ENCODE measurements around the gene S100A14. TPM values are rescaled to one million over a fixed set of nuclear protein-coding genes. Genes with fewer than 3 reads are reported as not detected.

Gene S100A14
- total and polyA plus RNA-seq, 9 of the 15 experiments (the other 6 are each of a cell fraction or from before 2014, with no cell fraction given), result 0.10 to 0.64 (median 0.24) TPM; not detected in 3

DNA sequence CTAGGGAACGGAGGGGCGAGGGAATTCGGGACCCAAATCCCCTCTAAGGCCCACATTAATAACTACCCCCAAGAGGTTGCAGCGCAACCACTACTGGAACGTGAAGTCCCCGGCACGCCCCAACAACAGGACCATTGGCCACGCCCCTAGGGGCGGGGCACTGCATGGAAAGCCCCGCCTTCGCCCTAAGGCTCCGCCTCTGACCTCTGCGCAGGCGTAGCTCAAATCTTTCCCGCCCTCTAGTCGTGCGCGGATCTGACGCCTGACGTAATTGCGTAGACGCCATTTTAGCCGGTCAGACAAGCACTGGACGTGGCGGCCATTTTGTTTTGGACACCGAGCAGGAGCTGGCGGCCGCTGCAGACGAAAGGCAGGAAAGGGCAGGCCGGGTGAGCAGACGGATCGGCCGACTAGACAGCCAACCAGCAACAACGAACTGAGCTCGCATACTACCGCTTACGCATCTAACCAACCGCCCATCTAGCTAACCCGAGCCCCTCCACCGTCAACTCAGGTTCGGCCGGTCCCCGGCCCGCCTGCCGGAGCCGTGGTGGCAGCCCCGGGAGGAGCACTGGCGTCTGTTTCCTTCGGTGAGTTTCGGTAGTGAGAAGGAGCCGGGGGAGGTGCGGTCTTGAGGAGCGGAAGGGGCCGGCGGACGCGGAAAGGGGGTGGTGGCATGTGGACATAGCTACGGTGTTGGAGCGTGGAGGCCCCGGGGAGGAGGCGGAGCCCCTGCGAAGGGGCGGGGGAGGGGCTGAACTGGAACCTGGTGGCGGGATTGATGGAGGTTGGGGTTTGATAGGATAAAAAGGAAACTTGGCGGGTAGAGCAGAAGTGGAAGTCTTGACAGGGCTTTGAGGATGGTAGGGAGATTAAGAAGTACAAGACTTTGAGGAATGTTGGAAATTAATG, 17.9 kb upstream of the S100A14 start, which contains the start of gene CHTOP (continued):
- TF ChIP-seq, protein P1, sequence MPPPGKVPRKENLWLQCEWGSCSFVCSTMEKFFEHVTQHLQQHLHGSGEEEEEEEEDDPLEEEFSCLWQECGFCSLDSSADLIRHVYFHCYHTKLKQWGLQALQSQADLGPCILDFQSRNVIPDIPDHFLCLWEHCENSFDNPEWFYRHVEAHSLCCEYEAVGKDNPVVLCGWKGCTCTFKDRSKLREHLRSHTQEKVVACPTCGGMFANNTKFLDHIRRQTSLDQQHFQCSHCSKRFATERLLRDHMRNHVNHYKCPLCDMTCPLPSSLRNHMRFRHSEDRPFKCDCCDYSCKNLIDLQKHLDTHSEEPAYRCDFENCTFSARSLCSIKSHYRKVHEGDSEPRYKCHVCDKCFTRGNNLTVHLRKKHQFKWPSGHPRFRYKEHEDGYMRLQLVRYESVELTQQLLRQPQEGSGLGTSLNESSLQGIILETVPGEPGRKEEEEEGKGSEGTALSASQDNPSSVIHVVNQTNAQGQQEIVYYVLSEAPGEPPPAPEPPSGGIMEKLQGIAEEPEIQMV (tag; conservative IDR thresholded peaks at IDR 0.05; ENCODE audit: low read depth), result peak; percentile 67
- TF ChIP-seq, protein P2, sequence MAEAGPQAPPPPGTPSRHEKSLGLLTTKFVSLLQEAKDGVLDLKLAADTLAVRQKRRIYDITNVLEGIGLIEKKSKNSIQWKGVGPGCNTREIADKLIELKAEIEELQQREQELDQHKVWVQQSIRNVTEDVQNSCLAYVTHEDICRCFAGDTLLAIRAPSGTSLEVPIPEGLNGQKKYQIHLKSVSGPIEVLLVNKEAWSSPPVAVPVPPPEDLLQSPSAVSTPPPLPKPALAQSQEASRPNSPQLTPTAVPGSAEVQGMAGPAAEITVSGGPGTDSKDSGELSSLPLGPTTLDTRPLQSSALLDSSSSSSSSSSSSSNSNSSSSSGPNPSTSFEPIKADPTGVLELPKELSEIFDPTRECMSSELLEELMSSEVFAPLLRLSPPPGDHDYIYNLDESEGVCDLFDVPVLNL (CRISPR knock-in tag; IDR thresholded peaks at IDR 0.05; ENCODE audit: low read depth), result peak; percentile 94
- TF ChIP-seq SOX6 (IDR thresholded peaks at IDR 0.05) (no peak), BRD9 (IDR thresholded peaks at IDR 0.05; ENCODE audit: low read depth, partially characterized antibody) (peak; percentile 96), TFAP4 (CRISPR knock-in tag; IDR thresholded peaks at IDR 0.05; ENCODE audit: borderline replicate concordance) (peak; percentile 84), CEBPG (CRISPR knock-in tag; IDR thresholded peaks at IDR 0.05) (peak; percentile 68; the same call in 1 of the 2 replicates), CEBPG (tag; conservative IDR thresholded peaks at IDR 0.05 in 1 of 2, IDR thresholded peaks at IDR 0.05 in 1 of 2) (peak in 1 of 2 experiments; percentile 13; a peak in 1 of 4 replicates), TARDBP (IDR thresholded peaks at IDR 0.05) (no peak), SIX5 (IDR thresholded peaks at IDR 0.05; ENCODE audit: borderline replicate concordance in 1 of 2, insufficient read depth in 1 of 2, low read depth in 1 of 2, low read length in 2 of 2) (0 out of 4 replicates have a peak, but pooled peaks of 1 of the 2 experiments have one; percentile 12), MXI1 (IDR thresholded peaks at IDR 0.05; ENCODE audit: low read depth, low read length) (peak; percentile 68), MYC (IDR thresholded peaks at IDR 0.05; ENCODE audit: low read depth, low read length) (peak; percentile 91), MYC (CRISPR knock-in tag; IDR thresholded peaks at IDR 0.05; ENCODE audit: borderline replicate concordance, low read depth) (peak; percentile 53; the same call in 1 of the 2 replicates), MED1 (CRISPR knock-in tag; IDR thresholded peaks at IDR 0.05; ENCODE audit: borderline replicate concordance) (no peak), CSDE1 (IDR thresholded peaks at IDR 0.05) (peak in 1 of 2 experiments; percentile 90; a peak in 2 of 4 replicates)
- TF ChIP-seq, protein P3, sequence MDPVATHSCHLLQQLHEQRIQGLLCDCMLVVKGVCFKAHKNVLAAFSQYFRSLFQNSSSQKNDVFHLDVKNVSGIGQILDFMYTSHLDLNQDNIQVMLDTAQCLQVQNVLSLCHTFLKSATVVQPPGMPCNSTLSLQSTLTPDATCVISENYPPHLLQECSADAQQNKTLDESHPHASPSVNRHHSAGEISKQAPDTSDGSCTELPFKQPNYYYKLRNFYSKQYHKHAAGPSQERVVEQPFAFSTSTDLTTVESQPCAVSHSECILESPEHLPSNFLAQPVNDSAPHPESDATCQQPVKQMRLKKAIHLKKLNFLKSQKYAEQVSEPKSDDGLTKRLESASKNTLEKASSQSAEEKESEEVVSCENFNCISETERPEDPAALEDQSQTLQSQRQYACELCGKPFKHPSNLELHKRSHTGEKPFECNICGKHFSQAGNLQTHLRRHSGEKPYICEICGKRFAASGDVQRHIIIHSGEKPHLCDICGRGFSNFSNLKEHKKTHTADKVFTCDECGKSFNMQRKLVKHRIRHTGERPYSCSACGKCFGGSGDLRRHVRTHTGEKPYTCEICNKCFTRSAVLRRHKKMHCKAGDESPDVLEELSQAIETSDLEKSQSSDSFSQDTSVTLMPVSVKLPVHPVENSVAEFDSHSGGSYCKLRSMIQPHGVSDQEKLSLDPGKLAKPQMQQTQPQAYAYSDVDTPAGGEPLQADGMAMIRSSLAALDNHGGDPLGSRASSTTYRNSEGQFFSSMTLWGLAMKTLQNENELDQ (CRISPR knock-in tag; IDR thresholded peaks at IDR 0.05; ENCODE audit: borderline replicate concordance), result no peak
- TF ChIP-seq, protein P4, sequence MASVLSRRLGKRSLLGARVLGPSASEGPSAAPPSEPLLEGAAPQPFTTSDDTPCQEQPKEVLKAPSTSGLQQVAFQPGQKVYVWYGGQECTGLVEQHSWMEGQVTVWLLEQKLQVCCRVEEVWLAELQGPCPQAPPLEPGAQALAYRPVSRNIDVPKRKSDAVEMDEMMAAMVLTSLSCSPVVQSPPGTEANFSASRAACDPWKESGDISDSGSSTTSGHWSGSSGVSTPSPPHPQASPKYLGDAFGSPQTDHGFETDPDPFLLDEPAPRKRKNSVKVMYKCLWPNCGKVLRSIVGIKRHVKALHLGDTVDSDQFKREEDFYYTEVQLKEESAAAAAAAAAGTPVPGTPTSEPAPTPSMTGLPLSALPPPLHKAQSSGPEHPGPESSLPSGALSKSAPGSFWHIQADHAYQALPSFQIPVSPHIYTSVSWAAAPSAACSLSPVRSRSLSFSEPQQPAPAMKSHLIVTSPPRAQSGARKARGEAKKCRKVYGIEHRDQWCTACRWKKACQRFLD (CRISPR knock-in tag; IDR thresholded peaks at IDR 0.05), result peak; percentile 86; the same call in 1 of the 2 replicates

All from K562 (cell line).